Measurements from ENCODE around the gene VTI1A.

VTI1A gene

DNA sequence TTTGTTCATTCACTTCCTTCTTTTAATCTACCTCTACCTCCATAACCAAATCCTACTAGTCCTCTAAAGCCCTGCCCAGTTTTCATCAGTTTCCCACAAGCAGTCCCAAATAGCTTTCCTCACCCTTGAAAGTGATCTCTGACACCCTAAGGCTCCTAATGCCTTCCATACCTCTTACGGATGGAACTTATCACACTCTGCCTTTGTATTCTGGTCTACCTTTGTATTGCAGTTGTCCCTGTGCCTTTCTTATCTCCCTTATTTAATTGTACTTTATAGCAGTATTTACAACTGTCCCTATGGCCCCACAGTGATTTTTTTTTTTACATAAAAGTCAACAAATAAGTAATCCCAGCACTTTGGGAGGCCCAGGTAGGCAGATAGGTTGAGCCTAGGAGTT is 39.3 kb upstream of the VTI1A start:
- H2AFZ ChIP-seq: no peak overlapping the region
- H3K4me2 ChIP-seq (ENCODE audit: low read length): no peak overlapping the region
- no peaks in the 10 kb centered on the region for H3K9me3 ChIP-seq (ENCODE audit: control insufficient read depth, low read length)
- no peaks in the 10 kb centered on the region for H3K36me3 ChIP-seq (ENCODE audit: control insufficient read depth, insufficient read depth, low read length)
- H3K4me3 ChIP-seq (ENCODE audit: low read depth, low read length): no peak overlapping the region
- H3K27me3 ChIP-seq (ENCODE audit: control insufficient read depth, insufficient read depth, low read length): no peaks in the 10 kb centered on the region
- TF ChIP-seq, protein P1, sequence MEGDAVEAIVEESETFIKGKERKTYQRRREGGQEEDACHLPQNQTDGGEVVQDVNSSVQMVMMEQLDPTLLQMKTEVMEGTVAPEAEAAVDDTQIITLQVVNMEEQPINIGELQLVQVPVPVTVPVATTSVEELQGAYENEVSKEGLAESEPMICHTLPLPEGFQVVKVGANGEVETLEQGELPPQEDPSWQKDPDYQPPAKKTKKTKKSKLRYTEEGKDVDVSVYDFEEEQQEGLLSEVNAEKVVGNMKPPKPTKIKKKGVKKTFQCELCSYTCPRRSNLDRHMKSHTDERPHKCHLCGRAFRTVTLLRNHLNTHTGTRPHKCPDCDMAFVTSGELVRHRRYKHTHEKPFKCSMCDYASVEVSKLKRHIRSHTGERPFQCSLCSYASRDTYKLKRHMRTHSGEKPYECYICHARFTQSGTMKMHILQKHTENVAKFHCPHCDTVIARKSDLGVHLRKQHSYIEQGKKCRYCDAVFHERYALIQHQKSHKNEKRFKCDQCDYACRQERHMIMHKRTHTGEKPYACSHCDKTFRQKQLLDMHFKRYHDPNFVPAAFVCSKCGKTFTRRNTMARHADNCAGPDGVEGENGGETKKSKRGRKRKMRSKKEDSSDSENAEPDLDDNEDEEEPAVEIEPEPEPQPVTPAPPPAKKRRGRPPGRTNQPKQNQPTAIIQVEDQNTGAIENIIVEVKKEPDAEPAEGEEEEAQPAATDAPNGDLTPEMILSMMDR (IDR thresholded peaks at IDR 0.05): no peak
- H3K9ac ChIP-seq: no peak overlapping the region
- H3K4me1 ChIP-seq: no peaks in the 10 kb centered on the region
- no peaks in the 10 kb centered on the region for H3K79me2 ChIP-seq
- H3K27ac ChIP-seq: no peak overlapping the region

DNA sequence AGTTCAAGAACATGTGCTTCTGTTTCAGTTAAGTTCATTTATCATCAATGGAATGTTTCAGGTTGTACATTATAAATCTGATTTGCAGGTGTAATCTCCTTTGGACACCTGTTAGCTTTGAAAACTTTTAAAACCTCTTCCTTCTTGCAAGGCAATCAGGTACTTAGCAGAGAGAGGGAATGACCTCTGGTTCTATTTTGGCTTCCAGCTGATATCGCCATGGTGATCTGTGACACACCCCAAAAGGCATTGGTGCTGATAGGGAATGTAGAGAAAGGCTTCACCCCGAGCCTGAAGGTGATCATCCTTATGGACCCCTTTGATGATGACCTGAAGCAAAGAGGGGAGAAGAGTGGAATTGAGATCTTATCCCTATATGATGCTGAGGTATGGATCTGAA is 37.7 kb upstream of the VTI1A start:
- no peak overlapping the region for H3K27ac ChIP-seq
- TF ChIP-seq, protein P1 (IDR thresholded peaks at IDR 0.05): no peak
- no peaks in the 10 kb centered on the region for H3K27me3 ChIP-seq (ENCODE audit: control insufficient read depth, insufficient read depth, low read length)
- no peaks in the 10 kb centered on the region for H3K4me1 ChIP-seq
- no peak overlapping the region for H2AFZ ChIP-seq
- H3K4me3 ChIP-seq (ENCODE audit: low read depth, low read length): no peak overlapping the region
- H3K9ac ChIP-seq: no peak overlapping the region
- H3K4me2 ChIP-seq (ENCODE audit: low read length): no peak overlapping the region
- H3K9me3 ChIP-seq (ENCODE audit: control insufficient read depth, low read length): no peaks in the 10 kb centered on the region
- no peaks in the 10 kb centered on the region for H3K79me2 ChIP-seq
- no peaks in the 10 kb centered on the region for H3K36me3 ChIP-seq (ENCODE audit: control insufficient read depth, insufficient read depth, low read length)

DNA sequence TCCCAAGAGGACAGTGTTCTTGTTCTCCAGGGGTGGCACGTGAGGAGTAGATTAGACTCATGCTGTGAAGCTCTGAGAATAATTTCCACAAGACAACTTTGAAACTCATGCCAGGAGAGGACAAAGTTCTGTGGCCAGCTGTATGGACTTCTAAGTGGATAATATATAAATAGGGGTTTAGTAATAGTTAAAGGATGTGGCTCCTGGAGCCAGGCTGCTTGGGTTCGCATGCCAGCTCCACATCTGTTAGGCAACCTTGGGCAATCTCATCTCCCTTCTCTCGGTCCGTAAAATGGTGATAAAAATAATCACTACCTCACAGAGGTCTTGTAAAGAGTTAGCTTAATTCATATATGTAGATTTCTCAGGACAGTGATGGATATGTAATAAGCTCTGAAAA is 37.3 kb upstream of the VTI1A start:
- TF ChIP-seq, protein P1 (IDR thresholded peaks at IDR 0.05): no peak
- H2AFZ ChIP-seq: no peak overlapping the region
- H3K4me2 ChIP-seq (ENCODE audit: low read length): no peak overlapping the region
- no peaks in the 10 kb centered on the region for H3K4me1 ChIP-seq
- H3K36me3 ChIP-seq (ENCODE audit: control insufficient read depth, insufficient read depth, low read length): no peaks in the 10 kb centered on the region
- H3K27ac ChIP-seq: no peak overlapping the region
- H3K9me3 ChIP-seq (ENCODE audit: control insufficient read depth, low read length): no peaks in the 10 kb centered on the region
- H3K4me3 ChIP-seq (ENCODE audit: low read depth, low read length): no peak overlapping the region
- H3K79me2 ChIP-seq: no peaks in the 10 kb centered on the region
- no peak overlapping the region for H3K9ac ChIP-seq
- H3K27me3 ChIP-seq (ENCODE audit: control insufficient read depth, insufficient read depth, low read length): no peaks in the 10 kb centered on the region

DNA sequence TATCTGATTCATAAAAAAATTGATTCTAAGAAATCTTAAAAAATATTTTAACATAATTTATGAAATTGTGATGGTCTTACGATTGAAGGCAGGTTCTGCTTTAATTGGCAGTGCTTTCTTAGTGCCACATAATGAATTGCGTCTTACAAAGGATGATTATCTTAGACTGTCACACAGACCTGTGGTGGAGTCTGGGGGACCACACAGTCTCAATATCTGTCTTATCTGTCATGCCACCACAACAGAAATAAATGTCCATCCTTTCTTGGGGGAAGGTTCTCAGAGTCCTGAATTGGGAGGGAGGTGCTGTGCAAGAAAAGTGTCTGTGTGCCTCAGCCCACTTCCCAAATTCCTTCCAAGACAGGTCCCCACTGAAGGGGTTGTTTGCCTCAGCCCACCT is 34.3 kb upstream of the VTI1A start:
- no peaks in the 10 kb centered on the region for H3K9me3 ChIP-seq (ENCODE audit: control insufficient read depth, low read length)
- TF ChIP-seq, protein P1 (IDR thresholded peaks at IDR 0.05): no peak
- H3K36me3 ChIP-seq (ENCODE audit: control insufficient read depth, insufficient read depth, low read length): no peaks in the 10 kb centered on the region

DNA sequence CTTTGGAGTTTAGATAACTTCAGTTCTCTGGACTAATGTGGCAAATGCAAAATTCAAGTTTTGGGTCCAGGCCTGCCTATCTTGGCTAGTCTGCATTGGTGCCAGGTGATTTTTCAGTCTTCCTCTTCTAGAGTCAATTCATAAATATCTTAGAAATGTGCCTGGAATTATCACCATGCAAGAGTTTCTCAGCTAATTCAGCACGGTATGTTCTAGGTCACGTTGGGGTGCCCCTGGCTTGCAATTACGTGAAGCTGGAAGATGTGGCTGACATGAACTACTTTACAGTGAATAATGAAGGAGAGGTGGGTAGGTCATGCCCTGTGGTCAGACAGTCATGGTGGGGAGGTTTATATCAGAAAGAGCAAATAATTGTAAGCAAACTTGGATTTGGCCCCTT is 25.3 kb upstream of the VTI1A start:
- no peak overlapping the region for H3K9ac ChIP-seq
- no peaks in the 10 kb centered on the region for H3K79me2 ChIP-seq
- H3K9me3 ChIP-seq (ENCODE audit: control insufficient read depth, low read length): no peaks in the 10 kb centered on the region
- no peaks in the 10 kb centered on the region for H3K36me3 ChIP-seq (ENCODE audit: control insufficient read depth, insufficient read depth, low read length)
- H3K27me3 ChIP-seq (ENCODE audit: control insufficient read depth, insufficient read depth, low read length): no peaks in the 10 kb centered on the region
- H3K4me1 ChIP-seq: no peaks in the 10 kb centered on the region
- no peak overlapping the region for H3K4me3 ChIP-seq (ENCODE audit: low read depth, low read length)
- H3K27ac ChIP-seq: no peak overlapping the region
- H3K4me2 ChIP-seq (ENCODE audit: low read length): no peak overlapping the region
- TF ChIP-seq, protein P1 (IDR thresholded peaks at IDR 0.05): no peak
- no peak overlapping the region for H2AFZ ChIP-seq

More for the DNA sequence above, 34.3 kb upstream of the VTI1A start:
- Histone ChIP-seq H3K27ac (no peak overlapping the region), H3K79me2 (no peaks in the 10 kb centered on the region), H3K4me1 (no peaks in the 10 kb centered on the region), H3K4me3 (ENCODE audit: low read depth, low read length) (no peak overlapping the region), H3K9ac (no peak overlapping the region), H2AFZ (no peak overlapping the region), H3K27me3 (ENCODE audit: control insufficient read depth, insufficient read depth, low read length) (no peaks in the 10 kb centered on the region), H3K4me2 (ENCODE audit: low read length) (no peak overlapping the region)
